HG02763 (cell line): Measurements from ENCODE around the gene NBL1.
"Not testable (repeated sequence)": the region's sequence is repeated elsewhere in the genome, so short reads cannot be mapped to it uniquely, and the experiment has no call there.

ENCODE experiments used
- ATAC-seq: cut with Tn5 transposase; IDR thresholded peaks from one replicate; pipeline ENCODE4 v1.9.1; 2021; ENCODE audit warnings: mild to moderate bottlenecking, moderate library complexity; ENCODE audit not compliant: unreplicated experiment

NBL1 gene

DNA sequence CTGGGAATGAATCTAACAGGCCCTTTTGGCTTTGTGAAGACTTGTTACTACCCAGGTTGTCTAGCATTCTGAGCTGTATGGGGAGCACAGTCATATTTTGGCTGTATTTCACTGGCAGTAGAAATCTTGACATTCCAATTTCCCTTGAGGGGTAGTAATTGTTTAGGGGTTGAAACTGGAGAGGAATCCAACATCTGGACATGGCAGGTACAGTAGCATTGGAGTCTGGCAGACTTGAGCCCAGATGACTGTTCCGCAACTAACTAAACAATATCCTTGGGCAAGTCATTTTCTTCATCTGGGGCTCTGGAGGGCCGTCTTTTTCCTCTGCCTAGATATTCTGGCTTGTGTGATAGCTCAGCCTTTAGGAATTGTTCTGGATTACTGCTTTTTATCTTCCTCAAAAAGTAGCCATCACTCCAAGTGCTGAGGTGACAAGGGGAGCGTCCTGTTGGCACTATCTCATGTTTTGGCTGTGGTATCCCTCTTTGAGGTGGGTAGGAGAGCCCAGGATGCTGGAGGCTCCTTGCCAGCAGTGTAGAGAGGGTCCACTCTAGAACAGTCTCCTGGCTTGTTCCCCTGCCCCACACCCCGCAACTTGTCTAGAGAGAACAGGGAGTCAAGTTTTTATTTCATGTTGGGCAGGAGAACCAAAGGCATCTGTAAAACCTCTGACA is 22.7 kb upstream of the NBL1 start:
- ATAC-seq, result no peak

DNA sequence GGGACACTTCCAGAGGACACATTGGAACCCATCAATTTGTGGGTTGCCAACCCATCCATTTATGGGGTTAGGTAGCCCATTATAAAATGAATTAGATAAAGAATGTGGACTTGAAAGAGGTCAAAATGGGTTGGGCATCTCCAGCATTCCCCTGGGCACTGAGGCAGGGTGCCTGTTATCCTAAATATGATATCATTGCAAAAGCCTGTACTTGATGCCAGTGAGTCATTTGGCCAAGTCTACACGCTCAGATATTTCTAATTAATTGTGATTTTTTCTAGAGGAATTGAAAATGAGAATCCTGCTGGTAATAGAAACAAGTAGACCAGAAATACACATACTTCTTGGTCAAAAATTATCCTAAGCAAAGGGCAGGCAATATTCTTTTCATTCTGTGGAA is 21.9 kb upstream of the NBL1 start:
- ATAC-seq, result no peak

- ATAC-seq, result no peak
Observed at GRCh38 chr1:19623523-19623922, 20.6 kb upstream of the NBL1 start.

GRCh38 chr1:19625291-19625937 is 18.7 kb upstream of the NBL1 start:
- no peak for ATAC-seq

DNA sequence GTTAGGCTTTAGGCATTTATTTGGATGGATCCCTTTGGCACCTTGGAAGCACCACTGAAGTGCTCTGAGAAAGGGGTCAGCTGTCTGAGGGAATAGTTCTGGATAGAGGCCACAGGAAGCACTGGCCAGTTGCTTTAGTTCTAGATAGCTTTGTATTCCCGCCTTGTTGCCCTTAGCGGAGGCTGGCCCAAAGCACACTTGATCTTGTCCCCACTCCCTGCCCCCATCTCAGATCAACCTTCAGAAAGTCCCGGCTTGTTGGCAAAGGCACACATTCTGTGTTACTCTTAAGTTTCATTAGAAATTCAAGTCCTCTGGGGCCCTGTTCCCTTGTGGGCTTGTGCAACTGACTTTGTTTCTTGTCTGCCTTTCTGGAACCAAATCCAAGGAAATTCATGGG is 15.2 kb upstream of the NBL1 start:
- no peak for ATAC-seq

DNA sequence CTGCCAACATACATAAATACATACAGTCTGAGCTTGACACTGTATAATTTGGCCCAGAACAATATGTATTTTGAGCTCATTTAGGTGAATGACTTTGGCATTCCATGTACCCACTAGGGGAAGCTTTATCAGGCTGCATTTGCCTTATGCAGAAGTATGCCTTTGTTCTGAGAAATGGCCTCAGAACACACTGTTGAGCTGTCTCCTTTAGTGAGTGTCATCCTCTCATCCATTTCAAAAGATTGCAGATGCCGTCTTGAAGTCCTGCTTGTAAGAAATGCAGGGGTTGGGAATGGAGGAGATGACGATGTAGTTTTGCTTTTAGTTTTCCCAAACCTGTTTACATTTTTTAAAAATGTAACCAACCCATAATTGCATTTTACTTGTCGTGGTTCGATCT is 14.8 kb upstream of the NBL1 start:
- ATAC-seq, result no peak

DNA sequence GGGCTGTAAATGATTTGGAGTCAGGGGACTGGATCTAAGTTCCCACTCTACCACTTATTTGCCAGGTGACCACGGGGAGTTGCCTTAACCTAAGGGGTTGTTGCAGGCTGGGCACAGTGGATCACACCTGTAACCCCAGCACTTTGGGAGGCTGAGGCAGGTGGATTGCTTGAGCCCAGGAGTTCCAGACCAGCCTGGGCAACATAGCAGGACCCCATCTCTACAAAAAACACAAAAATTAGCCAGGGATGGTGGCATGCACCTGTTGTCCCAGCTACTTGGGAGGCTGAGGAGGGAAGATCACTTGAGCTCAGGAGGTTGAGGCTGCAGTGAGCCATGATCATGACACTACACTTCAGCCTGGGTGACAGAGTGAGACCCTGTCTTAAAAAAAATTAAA is 13.9 kb upstream of the NBL1 start:
- not testable (repeated sequence) for ATAC-seq

DNA sequence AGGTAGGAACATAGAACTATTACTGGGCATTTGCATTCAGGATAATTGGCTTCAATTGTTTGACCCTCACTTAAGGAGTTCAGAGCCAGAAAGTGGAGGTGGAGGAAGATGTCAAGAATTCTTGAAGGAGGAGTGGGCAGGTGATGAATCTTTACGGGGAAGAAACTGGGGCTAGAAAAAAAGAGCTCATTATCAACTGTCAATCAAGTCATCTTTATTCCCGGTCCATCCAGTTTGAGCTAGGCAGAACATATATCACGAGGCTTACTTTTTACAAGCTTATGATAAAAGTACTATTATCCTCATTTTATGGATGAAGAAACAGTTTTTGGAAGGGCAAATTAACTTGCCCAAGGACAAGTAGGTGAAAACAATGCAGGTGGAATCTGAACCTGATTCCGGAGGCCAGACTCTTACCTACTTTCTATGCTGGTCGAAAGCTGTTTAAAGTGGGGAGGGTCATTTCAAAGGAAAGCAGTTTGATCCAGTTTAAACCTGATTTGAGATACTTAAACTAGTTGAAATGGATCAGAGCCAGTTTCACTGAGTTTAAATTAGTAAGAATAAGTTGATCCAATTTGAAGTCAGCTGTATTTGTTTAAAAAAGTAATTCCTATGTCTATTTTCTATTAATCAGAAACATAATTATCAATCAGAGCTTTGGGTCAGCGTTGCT is 13.3 kb upstream of the NBL1 start:
- ATAC-seq, result no peak

- ATAC-seq, result no peak
Observed at GRCh38 chr1:19632211-19632610, 11.9 kb upstream of the NBL1 start.

- no peak for ATAC-seq
Observed at GRCh38 chr1:19633106-19633505, 11.0 kb upstream of the NBL1 start.

GRCh38 chr1:19635064-19635463 is 9.0 kb upstream of the NBL1 start:
- ATAC-seq, result not testable (repeated sequence)

GRCh38 chr1:19635646-19636045 is 8.5 kb upstream of the NBL1 start:
- ATAC-seq, result no peak

DNA sequence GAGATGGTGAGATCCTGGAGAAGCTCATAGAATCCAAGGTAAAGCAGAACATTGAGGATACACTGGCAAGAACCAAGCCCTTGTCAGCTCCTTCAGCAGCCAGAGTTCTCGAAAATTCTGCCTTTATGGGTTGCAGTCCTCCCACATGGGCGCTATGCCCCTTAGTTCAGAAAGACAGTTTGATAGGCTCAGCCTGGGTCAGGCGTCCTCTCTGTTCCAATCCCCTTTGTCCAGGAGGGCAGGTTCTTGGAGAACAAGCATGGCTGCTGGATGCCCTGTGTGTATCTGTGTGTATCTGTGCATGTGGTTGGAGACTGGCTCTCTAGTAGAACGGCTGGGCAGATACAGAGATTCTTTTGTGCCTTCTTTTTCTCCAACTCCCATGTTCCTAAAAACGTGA is 8.0 kb upstream of the NBL1 start:
- no peak for ATAC-seq

DNA sequence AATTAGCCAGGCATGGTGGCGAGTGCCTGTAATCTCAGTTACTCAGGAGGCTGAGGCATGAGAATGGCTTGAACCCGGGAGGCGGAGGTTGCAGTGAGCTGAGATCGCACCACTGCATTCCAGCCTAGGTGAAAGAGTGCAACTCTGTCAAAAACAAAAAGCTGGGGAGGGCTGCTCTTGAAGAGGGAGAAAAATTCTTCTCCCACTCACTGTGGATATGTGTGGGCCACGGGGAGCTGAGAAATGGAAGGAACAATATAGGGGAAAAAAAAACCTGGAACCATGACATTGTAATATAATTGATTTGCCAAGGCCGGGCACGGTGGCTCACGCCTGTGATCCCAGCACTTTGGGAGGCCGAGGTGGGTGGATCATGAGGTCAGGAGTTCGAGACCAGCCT is 7.4 kb upstream of the NBL1 start:
- ATAC-seq, result not testable (repeated sequence)

DNA sequence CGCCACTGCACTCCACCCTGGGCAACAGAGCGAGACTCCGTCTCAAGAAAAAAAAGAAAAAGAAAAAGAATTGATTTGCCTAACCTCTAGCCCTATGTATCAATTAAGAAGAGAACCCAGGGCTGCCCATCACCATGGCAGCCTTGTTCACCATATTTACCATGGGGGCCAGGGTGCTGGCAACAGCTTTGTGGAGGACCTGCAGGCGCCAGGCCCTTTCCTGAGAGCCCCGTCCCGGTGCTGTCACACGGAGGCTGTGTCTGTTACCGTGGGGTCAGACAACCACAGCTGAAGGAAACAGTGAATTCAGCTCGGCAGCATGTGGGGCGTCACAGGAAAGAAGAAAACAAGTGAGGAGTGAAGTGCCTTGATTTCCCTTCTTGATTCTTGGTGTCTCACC is 6.5 kb upstream of the NBL1 start:
- ATAC-seq, result no peak

GRCh38 chr1:19639228-19639627 is 4.9 kb upstream of the NBL1 start:
- ATAC-seq, result not testable (repeated sequence)

- no peak for ATAC-seq
Observed at GRCh38 chr1:19639999-19640362, 4.1 kb upstream of the NBL1 start.

DNA sequence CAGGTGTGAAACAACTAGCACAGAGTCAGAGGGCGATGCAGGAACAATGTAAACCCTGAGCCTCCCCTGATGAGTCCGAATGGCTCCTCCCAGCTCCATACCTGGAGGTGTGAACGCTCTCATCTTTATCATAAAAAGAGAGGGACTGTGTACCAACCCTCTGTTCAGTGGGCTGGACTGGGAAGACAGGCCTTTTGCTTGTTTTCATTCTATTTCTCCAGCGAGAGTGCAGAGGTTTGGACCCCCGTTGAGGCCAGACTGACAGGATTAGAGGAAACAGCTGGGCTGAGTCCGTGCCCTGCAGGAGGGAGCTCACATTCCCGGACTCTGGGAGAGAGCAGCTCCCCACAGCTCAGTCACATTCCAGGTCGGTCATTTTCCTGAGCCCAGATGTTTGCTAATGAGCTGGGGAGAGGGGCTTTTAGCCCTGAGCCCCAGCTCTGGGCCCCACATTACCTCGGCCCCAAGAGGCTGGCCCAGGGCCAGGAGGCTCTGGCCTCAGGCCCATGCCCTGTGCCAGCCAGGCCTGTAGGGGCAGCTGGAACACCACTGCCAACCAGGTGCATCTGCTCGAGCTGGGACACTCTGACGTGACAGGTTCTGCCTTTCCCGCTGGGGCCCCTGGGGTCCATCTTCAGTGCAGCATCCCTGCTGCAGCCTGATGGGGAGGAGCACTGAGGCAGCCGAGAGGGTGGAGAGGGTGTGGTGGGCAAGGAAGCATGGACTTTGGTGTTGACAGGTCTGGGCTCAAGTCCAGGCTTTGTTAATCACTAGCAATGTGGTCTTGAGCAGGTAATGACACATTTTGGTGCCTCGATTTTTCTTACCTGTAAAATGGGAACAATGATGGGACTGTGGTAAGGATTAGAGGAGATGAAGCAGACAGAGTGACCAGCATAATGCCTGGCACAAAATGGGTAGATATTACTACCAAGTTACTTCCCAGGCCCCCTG is 3.5 kb upstream of the NBL1 start:
- no peak for ATAC-seq

GRCh38 chr1:19643121-19643520 is 990 bp upstream of the NBL1 start:
- ATAC-seq, result no peak

DNA sequence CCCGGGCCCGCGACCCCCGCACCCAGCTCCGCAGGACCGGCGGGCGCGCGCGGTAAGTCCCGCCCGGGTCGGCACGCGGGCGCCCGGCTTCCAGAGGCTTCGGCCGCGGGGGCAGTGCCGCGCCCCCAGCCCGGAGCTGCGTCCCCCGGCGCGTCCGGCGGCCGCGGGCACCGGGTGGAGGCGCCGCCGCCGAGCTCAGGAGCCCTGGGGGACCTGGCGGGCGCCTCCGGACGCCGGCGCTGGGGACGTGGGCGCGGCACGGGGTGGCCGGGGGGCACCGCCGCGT is 227 bp downstream of the NBL1 start:
- ATAC-seq, result no peak

GRCh38 chr1:19644681-19645410 is 735 bp downstream of the NBL1 start:
- no peak for ATAC-seq
